SK-N-MC (cell line): ENCODE data around the gene MT1H.

ENCODE experiments used
- DNase-seq: peaks from one replicate; pipeline ENCODE4 v3.0.0-alpha.2; 2011; ENCODE audit warnings: low read depth, low spot score
- H3K27ac ChIP-seq: fragments of 200-600 bp; sonication (generic); 2 replicates; pipeline ENCODE4 v1.5.1; 2016; ENCODE audit warnings: mixed run types
- H3K36me3 ChIP-seq: fragments of 200-600 bp; sonication (generic); 2 replicates; pipeline ENCODE4 v1.6.1; 2017; ENCODE audit warnings: antibody characterized with exemption, low read length, mixed read lengths; ENCODE audit not compliant: insufficient read depth
- H3K4me3 ChIP-seq: fragments of 200-600 bp; sonication (generic); 2 replicates; pipeline ENCODE4 v1.5.1; 2016
- H3K9ac ChIP-seq: fragments of 200-600 bp; sonication (generic); 2 replicates; pipeline ENCODE4 v1.8.0; 2017; ENCODE audit warnings: mixed run types, mixed read lengths; ENCODE audit not compliant: insufficient read length
- H3K9me3 ChIP-seq: fragments of 200-600 bp; sonication (generic); 2 replicates; pipeline ENCODE4 v1.6.1; 2017; ENCODE audit warnings: low read depth, mild to moderate bottlenecking, antibody characterized with exemption, low read length, moderate library complexity, mixed read lengths
- EZH2 ChIP-seq: fragments of 200-600 bp; sonication (generic); IDR thresholded peaks from one replicate; pipeline ENCODE4 v1.6.1; 2017; ENCODE audit warnings: antibody characterized with exemption
- FOXP2 ChIP-seq: optimal IDR thresholded peaks from 2 replicates; pipeline ENCODE3; 2011; ENCODE audit warnings: mild to moderate bottlenecking, moderate library complexity; ENCODE audit not compliant: insufficient read depth; ENCODE audit errors: extremely low read length, control extremely low read depth
- POLR2AphosphoS5 ChIP-seq: IDR thresholded peaks from 2 replicates; pipeline ENCODE4 v1.6.1; 2012; ENCODE audit warnings: mild to moderate bottlenecking, low read depth, low read length, borderline replicate concordance

MT1H gene

GRCh38 chr16:56675685-56676210, 6.1 kb downstream of the MT1H start:
- H3K36me3 ChIP-seq: no peaks in the 10 kb centered on the region
- H3K27ac ChIP-seq: no peak overlapping the region
- TF ChIP-seq EZH2: no peak
- no peak for TF ChIP-seq FOXP2
- no peak for TF ChIP-seq POLR2AphosphoS5
- no peaks in the 10 kb centered on the region for H3K9me3 ChIP-seq
- no peak overlapping the region for H3K4me3 ChIP-seq
- H3K9ac ChIP-seq: no peak overlapping the region
- no peak for DNase-seq

- H3K27ac ChIP-seq: no peak overlapping the region
- no peak for TF ChIP-seq POLR2AphosphoS5
- no peak overlapping the region for H3K9ac ChIP-seq
- no peak overlapping the region for H3K4me3 ChIP-seq
- no peak for DNase-seq
- no peaks in the 10 kb centered on the region for H3K36me3 ChIP-seq
- H3K9me3 ChIP-seq: no peaks in the 10 kb centered on the region
These were observed 7.9 kb downstream of the MT1H start for GRCh38 chr16:56677474-56677873.

GRCh38 chr16:56679078-56679730, 9.6 kb downstream of the MT1H start:
- Histone ChIP-seq H3K9ac (no peak overlapping the region), H3K27ac (no peak overlapping the region), H3K9me3 (no peaks in the 10 kb centered on the region), H3K36me3 (no peaks in the 10 kb centered on the region), H3K4me3 (no peak overlapping the region)
- no peak for TF ChIP-seq FOXP2
- TF ChIP-seq POLR2AphosphoS5: no peak
- TF ChIP-seq EZH2: no peak
- DNase-seq: no peak

GRCh38 chr16:56679818-56680217, 10.2 kb downstream of the MT1H start:
- no peak overlapping the region for H3K9ac ChIP-seq
- no peak for TF ChIP-seq POLR2AphosphoS5
- no peak for TF ChIP-seq FOXP2
- H3K4me3 ChIP-seq: no peak overlapping the region
- no peaks in the 10 kb centered on the region for H3K36me3 ChIP-seq
- H3K27ac ChIP-seq: no peak overlapping the region
- DNase-seq: no peak
- H3K9me3 ChIP-seq: no peaks in the 10 kb centered on the region

- H3K9me3 ChIP-seq: no peaks in the 10 kb centered on the region
- no peaks in the 10 kb centered on the region for H3K36me3 ChIP-seq
- peak within 1 kb of the TSS; percentile 54 for H3K9ac ChIP-seq
- no peak for DNase-seq
- peak within 1 kb of the TSS; percentile 72 for H3K4me3 ChIP-seq
- TF ChIP-seq EZH2: no peak
- peak; percentile 80 for TF ChIP-seq POLR2AphosphoS5
- no peak for TF ChIP-seq FOXP2
- no peak within 1 kb of the TSS for H3K27ac ChIP-seq
These were observed 12.5 kb downstream of the MT1H start, which contains the start of gene MT1X for GRCh38 chr16:56681939-56682702. Gene MT1X, plus strand, starts transcription at chr16:56682470. Its CDS starts 71 bp downstream, at chr16:56682541.

GRCh38 chr16:56682703-56683397, 13.2 kb downstream of the MT1H start:
- no peaks in the 10 kb centered on the region for H3K36me3 ChIP-seq
- no peak overlapping the region for H3K27ac ChIP-seq
- H3K9me3 ChIP-seq: no peaks in the 10 kb centered on the region
- peak overlapping the region; percentile 72 for H3K4me3 ChIP-seq
- DNase-seq: no peak
- peak overlapping the region; percentile 54 for H3K9ac ChIP-seq
- TF ChIP-seq POLR2AphosphoS5: no peak

- no peak overlapping the region for H3K9ac ChIP-seq
- no peaks in the 10 kb centered on the region for H3K9me3 ChIP-seq
- no peak overlapping the region for H3K4me3 ChIP-seq
- no peak for DNase-seq
- H3K27ac ChIP-seq: no peak overlapping the region
- TF ChIP-seq FOXP2: no peak
- TF ChIP-seq POLR2AphosphoS5: no peak
- TF ChIP-seq EZH2: no peak
- no peaks in the 10 kb centered on the region for H3K36me3 ChIP-seq
These were observed 14.0 kb downstream of the MT1H start for GRCh38 chr16:56683424-56684172.

GRCh38 chr16:56684256-56684925, 14.8 kb downstream of the MT1H start:
- Histone ChIP-seq H3K36me3 (no peaks in the 10 kb centered on the region), H3K9me3 (no peaks in the 10 kb centered on the region), H3K27ac (no peak overlapping the region), H3K4me3 (no peak overlapping the region), H3K9ac (no peak overlapping the region)
- no peak for DNase-seq
- TF ChIP-seq FOXP2 (no peak), EZH2 (no peak), POLR2AphosphoS5 (no peak)
